ENCODE measurements around the gene MGRN1.

The MGRN1 gene

DNA sequence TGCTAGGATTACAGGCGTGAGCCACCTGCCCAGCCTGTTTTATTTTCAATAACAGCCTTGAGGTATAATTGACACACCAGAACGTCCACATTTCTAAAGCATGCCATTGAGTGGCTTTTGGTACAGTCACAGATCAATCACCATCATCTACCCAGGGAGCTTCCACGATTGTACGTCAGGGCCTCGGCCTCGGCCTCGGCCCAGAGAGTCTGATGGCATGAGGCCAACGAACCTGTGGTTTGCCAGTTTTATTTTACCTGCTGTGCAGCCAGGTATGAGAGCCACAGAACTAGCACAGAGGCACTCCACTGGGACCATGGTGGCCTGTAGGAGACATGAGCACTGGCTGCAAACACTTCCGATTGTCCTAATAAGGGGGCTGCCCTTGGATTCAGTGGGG, 18.3 kb upstream of the MGRN1 start:
- no peak for DNase-seq

DNA sequence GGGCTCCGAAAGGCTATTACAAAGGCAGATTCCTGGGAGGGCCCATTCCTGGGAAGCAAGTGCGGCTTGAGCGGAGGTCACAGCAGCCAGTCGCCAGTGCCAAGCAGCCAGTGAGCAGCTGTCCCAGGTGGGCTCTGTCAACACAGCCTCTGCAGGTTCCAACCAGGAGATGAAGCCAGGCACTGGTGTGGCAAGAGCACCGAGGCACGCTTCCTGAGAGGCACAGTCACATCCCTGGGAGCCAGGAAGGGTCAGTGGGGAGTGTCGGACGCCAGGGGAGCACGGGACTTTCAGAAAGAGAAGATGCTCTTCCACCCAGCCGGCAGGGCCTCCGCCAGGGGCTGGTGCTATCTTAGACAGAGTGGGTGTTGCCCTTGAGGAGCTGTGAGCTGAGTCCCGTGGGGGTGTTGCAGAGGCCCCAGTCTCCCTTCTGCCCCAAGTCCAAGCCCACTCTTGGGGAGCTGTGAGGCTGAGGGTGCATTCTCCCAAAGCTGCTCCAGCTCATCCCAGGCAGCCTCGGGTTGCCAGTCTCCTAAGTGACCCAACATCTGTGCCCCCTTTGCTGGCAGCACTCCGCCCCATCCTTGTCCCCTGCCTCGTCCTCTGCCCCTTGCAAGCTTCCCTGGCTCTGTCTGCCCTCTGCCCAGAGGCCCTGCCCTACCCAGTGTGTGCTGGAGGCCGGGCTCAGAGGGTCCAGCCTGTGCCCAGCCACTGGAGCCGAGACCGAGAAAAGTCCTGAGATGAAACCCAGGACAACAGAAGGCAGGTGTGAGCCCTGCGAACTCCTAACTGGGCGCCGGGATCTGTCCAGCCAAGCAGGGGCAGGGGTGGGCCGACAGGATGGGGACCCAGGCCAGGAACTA, 16.6 kb upstream of the MGRN1 start:
- DNase-seq = no peak

DNA sequence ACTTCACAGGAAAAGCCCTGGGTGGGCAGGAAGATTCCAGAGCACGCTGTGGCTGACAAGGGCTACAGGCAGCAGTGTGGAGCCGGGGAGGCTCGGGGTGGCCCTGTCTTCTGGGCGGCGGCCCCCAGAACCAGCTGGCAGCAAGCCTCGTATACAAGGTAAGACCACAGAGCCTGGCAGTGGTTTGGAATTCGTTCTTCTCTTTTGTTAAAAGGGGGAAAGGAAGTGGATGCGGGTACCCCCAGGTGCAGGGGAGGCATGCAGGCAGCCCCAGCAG, 16.0 kb upstream of the MGRN1 start:
- DNase-seq = no peak

- no peak for DNase-seq
Measured at GRCh38 chr16:4609200-4610010, 15.2 kb upstream of the MGRN1 start.

DNA sequence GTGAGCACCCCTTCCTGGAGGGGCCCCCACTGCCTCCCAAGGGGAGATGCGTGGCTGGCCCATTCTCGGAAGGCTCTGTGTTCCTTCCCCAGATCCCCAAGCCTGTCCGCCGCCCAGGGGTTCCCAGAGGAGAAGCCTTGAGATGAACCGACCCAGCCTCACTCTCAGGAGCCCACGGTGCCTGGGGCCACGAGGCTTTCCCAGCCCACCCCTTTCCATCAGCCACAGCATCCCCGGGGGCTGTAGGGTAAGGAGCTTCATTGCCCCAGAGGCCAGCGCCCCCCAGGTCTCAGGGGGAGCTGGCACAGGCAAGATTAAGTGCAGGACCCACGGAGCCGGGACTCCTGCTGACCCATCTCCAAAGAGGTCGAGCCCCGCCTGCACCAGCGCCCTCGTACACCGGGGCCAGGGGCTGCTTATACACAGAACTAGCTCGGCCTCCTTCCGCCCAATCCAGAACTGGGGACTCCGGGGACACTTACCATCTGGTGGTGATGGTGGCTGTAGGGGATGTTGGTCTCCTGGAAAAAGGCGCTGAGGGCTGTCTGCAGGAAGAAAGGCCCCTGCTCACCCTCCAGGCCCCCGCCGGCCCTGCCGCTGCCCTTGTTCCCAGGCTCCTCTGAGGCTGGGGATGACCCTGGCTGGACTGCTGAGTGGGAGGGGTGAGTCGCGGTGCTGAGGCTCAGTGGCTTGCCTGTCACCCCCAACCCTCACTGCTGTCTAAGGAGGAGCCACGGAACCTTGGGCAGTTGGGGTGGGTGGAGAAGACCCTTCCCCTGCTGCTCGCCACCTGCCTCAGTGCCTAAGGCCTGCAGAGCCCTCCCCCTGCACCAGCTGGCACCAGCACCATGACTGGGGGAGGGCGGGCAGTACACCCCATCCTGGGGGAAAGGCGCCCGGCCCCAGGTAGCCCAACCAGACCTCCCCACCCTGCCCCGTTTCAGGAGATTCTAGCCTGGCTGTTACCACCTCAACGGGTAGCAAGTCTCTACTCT, 14.3 kb upstream of the MGRN1 start:
- no peak for DNase-seq

DNA sequence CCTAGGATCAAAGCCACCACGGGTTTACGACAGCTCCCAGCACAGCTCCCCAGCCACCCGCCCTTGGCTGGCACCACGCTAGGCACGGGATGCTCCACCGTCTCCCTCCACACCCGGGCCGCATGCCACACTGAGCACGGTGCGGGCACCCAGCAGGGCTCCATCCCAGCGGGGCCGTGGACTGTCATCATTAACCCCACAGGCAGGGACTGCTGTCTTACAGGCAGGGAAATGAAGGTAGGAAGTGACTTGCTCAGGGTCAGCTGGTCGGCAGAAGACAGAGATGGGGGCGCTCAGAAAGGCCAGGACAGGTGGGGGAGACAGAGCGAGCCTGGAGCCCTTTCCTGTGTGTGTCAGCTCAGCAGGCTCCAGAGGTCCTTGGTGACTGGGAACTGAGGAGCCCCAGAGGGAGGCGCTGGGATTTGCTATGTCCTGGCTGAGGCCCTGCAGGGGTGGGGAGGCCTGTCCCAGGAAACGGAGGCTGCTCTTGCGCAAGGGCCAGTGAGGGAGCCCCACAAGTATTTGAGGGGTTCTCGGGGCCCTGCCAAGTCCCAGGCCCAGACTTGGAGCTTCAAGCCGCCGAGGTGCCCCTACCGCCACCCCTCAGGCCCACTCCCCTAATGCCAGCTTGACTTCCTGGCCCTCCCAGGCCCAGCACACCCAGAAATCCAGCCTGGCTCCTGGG, 13.1 kb upstream of the MGRN1 start:
- DNase-seq = no peak

DNA sequence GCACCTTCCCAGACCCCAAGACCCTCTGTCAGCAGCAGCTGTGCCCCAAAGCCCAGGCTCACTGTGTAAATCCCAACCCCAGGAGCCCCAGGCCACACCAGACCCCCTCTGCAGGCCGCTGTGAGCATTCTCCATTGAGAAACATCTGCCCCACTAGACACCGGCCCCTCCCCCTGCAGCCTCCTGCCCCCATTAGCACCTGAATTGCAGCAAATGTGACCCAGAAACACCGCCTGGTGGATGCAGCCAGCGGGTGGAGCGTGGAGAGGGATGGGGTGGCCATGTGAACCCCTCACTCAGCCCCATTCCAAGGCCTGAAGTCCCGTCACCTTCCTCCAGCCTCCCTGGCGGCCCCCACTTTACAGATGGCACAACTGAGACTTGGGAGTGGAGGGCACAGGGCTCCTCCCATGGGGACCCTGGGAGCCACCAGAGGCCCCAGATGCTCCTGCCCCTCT, 12.1 kb upstream of the MGRN1 start:
- no peak for DNase-seq

DNA sequence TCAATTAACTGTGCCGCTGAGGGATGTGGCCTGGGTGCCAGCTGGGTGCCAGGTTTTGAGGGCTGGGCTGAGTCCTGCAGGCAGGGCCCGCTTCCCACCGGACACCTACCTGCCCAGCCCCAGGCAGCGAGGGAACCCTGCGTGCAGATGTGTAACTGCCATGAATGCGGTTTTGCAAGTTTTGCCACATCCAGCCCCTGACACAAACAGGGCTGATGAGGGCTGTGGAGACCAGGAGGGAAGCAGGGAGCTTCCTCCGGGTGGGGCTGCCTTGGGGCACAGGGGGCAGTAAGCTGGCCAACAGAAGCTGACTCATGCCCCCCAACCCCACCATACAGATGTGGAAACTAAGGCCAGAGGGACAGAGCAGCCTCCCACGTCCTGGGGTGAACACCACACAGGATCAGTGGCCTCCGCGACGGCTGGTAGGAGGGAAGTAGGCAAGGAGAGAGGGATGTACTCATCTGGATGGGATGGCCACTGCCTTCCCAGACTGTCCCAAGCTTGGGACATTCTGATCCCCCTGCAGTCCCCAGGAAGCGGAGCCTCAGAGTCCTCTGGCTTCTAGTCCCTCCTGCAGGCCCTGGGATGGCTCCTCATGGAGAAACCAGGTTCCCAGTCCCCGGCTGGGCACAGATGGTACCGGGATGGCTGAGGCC, 11.5 kb upstream of the MGRN1 start:
- no peak for DNase-seq

DNA sequence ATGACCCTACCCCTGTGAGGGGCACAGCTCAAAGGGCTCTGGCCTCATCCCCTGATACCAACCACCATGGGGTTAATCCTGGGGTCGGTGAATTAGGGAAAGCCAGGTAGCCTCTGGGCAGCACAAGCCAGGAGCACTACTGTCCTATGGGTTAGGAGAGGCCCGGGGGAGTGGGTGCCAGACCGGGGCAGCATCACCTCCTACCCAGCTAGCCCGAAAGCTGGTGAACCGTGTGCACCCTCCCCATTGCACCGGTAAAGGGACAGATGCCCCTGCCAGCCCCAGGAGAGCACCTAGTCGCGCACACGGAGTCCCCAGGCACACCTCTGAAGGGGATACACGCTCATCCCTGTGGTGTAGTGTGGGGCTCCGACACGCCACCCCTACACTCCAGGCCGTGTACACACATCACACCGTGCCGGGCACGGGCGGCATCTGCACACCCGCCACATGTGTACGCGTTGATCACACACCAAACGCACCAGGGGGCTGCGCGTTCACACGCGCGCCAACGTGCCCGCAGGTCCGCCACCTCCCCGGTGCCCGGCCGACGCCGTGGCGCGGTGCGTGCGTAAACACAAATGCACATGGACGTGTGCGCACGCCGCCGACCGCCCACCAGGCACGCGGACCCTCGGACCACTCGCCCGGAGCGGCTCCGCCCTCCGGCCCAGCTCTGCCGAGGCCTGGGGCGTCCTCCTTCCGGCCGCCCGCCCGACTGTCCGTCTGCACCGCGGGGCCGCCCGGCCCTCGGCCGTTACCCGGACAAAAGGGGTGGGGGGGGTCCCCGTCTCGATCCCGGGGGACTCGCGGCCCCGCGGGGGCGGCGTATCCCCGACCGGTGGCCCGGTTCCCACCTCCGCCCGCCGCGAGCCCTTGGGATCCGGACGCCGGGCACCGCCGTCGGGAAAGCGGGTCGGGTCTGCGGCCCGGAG, 10.7 kb upstream of the MGRN1 start:
- DNase-seq = peak in 1 of 2 experiments; percentile 48

- peak; percentile 63 to 86 for DNase-seq
Measured at GRCh38 chr16:4614571-4615383, 9.8 kb upstream of the MGRN1 start, which contains the start of gene UBALD1. UBALD1 (minus strand) TSS chr16:4614888; CDS start chr16:4614797, 91 bp downstream.

DNA sequence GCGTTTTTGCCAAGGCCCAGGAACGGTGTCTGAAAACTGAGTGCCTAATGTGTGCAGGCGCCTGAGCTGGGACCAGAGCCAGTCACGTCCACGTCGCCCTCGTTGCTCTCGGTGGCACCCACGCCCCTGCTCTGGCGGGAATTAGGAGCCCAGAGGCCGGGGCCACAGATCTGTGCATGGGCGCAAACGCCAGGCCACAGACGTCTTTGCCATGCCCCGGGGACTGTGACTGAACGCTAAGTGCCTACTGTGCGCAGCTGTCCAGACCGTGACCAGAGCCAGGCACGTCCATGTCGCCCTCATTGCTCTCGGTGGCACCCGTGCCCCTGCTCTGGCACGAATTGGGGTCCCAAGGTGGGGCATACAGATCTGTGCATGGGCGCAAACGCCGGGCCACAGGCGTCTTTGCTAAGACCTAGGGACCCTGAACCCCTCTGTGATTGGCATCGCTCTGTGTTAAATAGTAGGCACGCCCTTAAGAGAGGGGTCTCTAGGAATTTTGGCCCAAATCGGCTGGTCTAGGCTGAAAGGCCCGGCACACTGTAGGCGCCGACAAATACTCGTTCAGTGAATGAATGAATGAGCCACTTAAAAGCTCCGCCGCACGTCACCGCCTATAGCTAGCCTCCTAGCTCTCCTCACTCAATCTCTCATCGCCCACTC, 9.1 kb upstream of the MGRN1 start:
- no peak for DNase-seq

GRCh38 chr16:4616047-4616811, 8.4 kb upstream of the MGRN1 start:
- DNase-seq = peak; percentile 99 to 100

- no peak for DNase-seq
Measured at GRCh38 chr16:4617880-4618279, 6.7 kb upstream of the MGRN1 start.

DNA sequence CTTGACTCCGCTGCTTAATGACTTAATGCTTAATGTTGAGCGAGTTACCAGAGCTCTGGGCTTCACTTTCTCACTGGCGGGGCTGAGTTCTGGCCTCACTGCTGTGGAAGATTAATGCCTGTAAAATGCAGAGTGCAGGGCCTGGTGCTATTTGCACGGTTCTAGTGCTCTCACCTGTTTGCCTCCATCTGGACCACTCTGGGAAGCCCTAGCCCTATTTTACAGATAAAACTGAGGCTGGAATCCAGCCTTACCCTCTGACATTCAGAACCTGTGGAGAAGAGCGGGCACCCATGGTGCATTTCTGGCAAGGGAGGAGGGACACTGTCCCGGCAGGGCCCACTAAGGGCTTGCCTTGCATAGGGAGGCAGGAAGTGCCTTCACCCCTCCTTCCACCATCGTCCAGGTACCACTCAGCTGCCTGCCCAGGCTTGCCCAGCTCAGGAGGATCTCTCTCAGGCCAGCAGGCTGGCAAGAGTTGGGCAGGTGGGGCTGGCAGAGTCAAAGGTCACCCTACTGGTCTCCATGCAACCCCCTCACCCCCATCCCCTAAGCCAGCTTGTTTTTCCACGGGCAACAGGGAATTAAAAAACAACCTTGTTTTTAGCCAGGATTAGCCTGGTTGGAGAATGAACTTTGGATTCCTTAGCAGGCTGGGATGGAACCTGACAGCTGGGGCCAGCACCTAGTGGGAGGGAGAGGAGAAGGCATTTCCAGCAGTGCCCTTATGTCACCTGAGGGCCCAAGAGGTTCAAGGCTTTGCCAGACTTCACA, 5.8 kb upstream of the MGRN1 start:
- DNase-seq = no peak

- no peak for DNase-seq
Measured at GRCh38 chr16:4623593-4623992, 1.0 kb upstream of the MGRN1 start.

DNA sequence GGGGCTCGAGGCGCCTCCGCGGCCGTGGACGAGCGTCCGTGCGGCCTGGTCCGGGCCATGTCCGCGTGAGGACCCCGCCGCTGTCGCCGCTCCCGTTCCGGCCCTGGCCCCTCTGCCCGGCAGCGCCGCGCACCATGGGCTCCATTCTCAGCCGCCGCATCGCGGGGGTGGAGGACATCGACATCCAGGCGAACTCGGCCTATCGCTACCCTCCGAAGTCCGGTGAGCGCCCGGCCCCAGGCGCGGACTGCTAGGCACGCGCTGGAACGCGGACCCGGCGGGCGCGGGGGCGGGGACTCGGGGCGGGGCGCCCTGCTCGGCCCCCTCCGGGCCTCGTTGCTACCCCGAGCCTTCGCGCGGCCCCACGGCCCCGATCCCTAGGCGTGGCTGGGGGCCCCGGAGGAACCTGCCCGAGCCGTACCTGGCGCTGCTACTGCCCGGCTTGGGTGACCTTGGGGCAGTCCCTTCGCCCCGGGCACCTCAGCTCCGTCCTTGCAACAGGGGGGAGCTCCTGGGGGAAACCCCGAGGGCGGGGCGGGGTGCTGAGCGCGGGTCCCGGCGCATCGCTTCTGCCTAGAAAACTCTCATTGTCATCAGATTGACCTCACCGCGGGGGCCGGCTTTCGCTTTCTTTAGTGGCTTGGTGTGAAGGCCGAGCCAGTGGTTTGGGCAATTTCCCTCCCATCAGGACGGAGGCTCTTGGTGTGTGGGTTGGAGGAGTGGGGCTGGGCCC, 367 bp downstream of the MGRN1 start:
- DNase-seq = no peak

Data from NCI-H524 (cell line).